Nucleus accumbens (tissue), 56 donors: Measurements from ENCODE around the gene SELENON.

Experiments used
- DNase-seq, 56 donors: peaks; one replicate each; lab custom pipeline; 2025; lab: John Stamatoyannopoulos, UW

SELENON gene

GRCh38 chr1:25792115-25792514 is 7.9 kb upstream of the SELENON start:
- DNase-seq: no peak

GRCh38 chr1:25793585-25794170 is 6.3 kb upstream of the SELENON start:
- DNase-seq: no peak

- DNase-seq: no peak
Measured at GRCh38 chr1:25794325-25794724, 5.7 kb upstream of the SELENON start.

GRCh38 chr1:25795211-25795610 is 4.8 kb upstream of the SELENON start:
- DNase-seq: no peak

GRCh38 chr1:25795946-25796810 is 3.8 kb upstream of the SELENON start:
- peak in 32 of 56 donors; percentile 25 to 88 (median 62) for DNase-seq

GRCh38 chr1:25796811-25797458 is 3.1 kb upstream of the SELENON start:
- DNase-seq: peak in 52 of 56 donors; percentile 10 to 90 (median 64)

GRCh38 chr1:25797939-25798338 is 2.1 kb upstream of the SELENON start:
- no peak for DNase-seq

- DNase-seq: no peak
Measured at GRCh38 chr1:25798666-25799351, 1.2 kb upstream of the SELENON start.

- peak in 2 of 56 donors; percentile 25 to 35 for DNase-seq
Measured at GRCh38 chr1:25799352-25799934, 550 bp upstream of the SELENON start.

GRCh38 chr1:25800703-25801377 is 847 bp downstream of the SELENON start:
- DNase-seq: peak in 4 of 56 donors; percentile 16 to 49 (median 36)

GRCh38 chr1:25802915-25803314 is 2.9 kb downstream of the SELENON start:
- no peak for DNase-seq

GRCh38 chr1:25803368-25803767 is 3.4 kb downstream of the SELENON start:
- DNase-seq: no peak

GRCh38 chr1:25804244-25804963 is 4.4 kb downstream of the SELENON start:
- DNase-seq: no peak

GRCh38 chr1:25804964-25805862 is 5.2 kb downstream of the SELENON start:
- DNase-seq: peak in 1 of 56 donors; percentile 50

GRCh38 chr1:25805863-25806225 is 5.9 kb downstream of the SELENON start:
- peak in 49 of 56 donors; percentile 8 to 81 (median 50) for DNase-seq

GRCh38 chr1:25806418-25806817 is 6.4 kb downstream of the SELENON start:
- peak in 11 of 56 donors; percentile 14 to 54 (median 27) for DNase-seq

GRCh38 chr1:25807480-25808390 is 7.7 kb downstream of the SELENON start:
- peak in 7 of 56 donors; percentile 16 to 43 (median 32) for DNase-seq
